Kidney epithelial cell (primary cell): ENCODE data around the gene CPN2. TPM values are rescaled to one million over a fixed set of nuclear protein-coding genes. Genes with fewer than 3 reads are reported as not detected.

ENCODE experiments used
- DNase-seq: peaks from one replicate; pipeline ENCODE4 v3.0.0-alpha.2; 2010; ENCODE audit warnings: low read depth
- H3K27me3 ChIP-seq: 2 replicates; pipeline ENCODE4 v1.6.0; 2011; ENCODE audit warnings: low read length; ENCODE audit not compliant: control insufficient read depth, insufficient read depth
- H3K36me3 ChIP-seq: 2 replicates; pipeline ENCODE4 v1.5.1; 2011; ENCODE audit warnings: low read length; ENCODE audit not compliant: control insufficient read depth, insufficient read depth
- H3K4me3 ChIP-seq: 2 replicates; pipeline ENCODE4 v1.5.1; 2011; ENCODE audit warnings: low read depth, mild to moderate bottlenecking, control low read depth, low read length
- total RNA-seq: library from RNA; depleted of rRNA; stranded (reverse); fragments of >200 nt; gene quantifications from 2 replicates; pipeline ENCODE4 v1.2.3, GENCODE V29; 2015
- TF ChIP-seq, protein P1 (sequence below): IDR thresholded peaks from 2 replicates; pipeline ENCODE4 v1.5.1; 2011; ENCODE audit warnings: mild to moderate bottlenecking, moderate library complexity, low read length, control low read depth, inconsistent platforms; ENCODE audit not compliant: insufficient read depth, poor library complexity, severe bottlenecking

CPN2 gene
- total RNA-seq, 1 donor from 2014 or later: not detected

DNA sequence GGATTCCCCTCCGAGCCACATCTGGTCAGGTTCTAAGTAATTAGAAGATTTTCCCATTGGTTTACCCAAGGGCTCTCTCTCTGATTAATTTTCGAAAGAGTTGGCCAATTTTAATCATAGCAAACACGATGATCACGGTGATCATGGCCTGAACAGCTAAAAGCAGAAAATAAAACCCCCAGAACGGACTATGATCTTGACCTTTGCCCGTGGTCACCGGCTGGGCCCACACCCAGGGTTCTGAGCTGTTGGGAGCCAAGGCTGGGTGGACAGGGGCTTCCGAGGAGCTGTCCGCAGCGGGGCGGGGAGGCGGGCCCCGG is 45.4 kb upstream of the CPN2 start:
- no peak for DNase-seq
- peaks cover 26% of the 10 kb centered on the region for H3K27me3 ChIP-seq
- no peaks in the 10 kb centered on the region for H3K36me3 ChIP-seq
- H3K4me3 ChIP-seq: no peak overlapping the region
- TF ChIP-seq, protein P1, sequence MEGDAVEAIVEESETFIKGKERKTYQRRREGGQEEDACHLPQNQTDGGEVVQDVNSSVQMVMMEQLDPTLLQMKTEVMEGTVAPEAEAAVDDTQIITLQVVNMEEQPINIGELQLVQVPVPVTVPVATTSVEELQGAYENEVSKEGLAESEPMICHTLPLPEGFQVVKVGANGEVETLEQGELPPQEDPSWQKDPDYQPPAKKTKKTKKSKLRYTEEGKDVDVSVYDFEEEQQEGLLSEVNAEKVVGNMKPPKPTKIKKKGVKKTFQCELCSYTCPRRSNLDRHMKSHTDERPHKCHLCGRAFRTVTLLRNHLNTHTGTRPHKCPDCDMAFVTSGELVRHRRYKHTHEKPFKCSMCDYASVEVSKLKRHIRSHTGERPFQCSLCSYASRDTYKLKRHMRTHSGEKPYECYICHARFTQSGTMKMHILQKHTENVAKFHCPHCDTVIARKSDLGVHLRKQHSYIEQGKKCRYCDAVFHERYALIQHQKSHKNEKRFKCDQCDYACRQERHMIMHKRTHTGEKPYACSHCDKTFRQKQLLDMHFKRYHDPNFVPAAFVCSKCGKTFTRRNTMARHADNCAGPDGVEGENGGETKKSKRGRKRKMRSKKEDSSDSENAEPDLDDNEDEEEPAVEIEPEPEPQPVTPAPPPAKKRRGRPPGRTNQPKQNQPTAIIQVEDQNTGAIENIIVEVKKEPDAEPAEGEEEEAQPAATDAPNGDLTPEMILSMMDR: no peak

DNA sequence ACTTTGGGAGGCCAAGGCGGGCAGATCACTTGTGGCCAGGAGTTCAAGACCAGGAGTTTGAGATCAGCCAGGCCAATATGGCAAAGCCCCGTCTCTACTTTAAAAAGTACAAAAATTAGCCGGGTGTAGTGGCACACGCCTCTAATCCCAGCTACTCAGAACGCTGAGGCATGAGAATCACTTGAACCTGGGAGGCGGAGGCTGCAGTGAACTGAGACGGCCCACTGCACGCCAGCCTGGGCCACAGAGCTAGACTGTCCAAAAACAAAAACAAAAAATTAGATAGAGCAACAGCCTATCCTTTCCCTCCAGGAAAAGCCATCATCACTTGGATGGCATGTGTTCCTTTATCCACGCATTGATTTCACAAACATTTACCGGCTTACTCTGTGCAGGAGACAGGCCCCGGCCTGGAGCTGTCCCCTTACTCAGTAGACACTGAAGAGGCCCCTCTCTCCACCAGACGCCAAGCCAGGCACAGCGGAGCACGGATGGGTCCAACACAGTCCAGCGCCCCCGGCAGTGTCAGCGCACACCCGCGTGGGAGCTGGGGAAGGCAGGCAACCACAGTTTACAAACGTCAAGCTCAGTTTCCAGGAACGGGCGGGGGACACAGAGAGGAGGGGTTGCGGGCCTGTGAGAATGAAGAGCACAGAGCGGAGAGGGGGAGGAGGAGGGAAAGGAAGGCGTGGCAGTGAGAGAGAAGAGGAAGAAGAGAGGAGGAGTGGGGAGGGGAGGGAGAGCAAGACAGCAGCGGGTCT is 44.8 kb upstream of the CPN2 start:
- Histone ChIP-seq H3K4me3 (no peak overlapping the region), H3K27me3 (peaks cover 26% of the 10 kb centered on the region), H3K36me3 (no peaks in the 10 kb centered on the region)
- TF ChIP-seq, protein P1: no peak
- no peak for DNase-seq

DNA sequence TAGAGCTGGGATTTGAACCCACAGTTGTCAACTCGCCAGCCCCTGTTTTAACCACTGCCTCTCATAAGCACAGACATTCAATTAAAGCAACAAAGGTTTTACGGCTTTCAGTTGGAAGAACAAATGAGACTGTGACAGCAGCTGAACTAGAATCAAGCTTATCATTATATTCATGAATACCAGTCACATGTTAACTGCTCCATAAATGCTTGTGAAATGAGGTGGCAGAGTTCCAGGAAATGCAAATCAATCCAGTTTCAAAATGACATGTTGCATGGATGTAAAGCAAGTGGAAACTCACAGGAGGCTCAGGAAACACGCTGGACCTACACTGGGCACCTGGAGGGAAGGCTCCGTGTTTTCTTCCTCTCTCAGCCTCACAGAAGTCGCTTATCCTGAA is 44.1 kb upstream of the CPN2 start:
- no peak for DNase-seq
- H3K27me3 ChIP-seq: peaks cover 26% of the 10 kb centered on the region
- no peak overlapping the region for H3K4me3 ChIP-seq
- TF ChIP-seq, protein P1: no peak
- H3K36me3 ChIP-seq: no peaks in the 10 kb centered on the region

DNA sequence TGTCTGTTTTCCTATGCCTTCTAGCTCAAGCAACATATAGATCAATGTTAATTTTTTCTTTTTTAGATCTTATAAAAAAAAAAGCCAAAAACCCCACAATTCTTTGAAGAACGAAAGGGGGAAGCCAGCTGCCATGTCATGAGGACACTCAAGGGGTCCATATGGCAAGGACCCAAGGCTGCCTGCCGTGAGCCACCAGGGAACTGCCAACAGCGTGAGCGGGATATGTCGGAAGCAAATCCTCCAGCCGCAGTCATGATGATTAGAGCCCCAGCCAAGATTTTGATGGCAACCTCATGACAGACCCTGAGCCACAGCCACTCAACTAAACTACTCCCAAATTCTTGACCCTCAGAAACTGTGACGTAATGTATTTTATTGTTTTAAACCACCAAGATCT is 41.4 kb upstream of the CPN2 start:
- TF ChIP-seq, protein P1: no peak
- no peaks in the 10 kb centered on the region for H3K36me3 ChIP-seq
- H3K4me3 ChIP-seq: no peak overlapping the region
- DNase-seq: no peak
- peaks cover 21% of the 10 kb centered on the region for H3K27me3 ChIP-seq

DNA sequence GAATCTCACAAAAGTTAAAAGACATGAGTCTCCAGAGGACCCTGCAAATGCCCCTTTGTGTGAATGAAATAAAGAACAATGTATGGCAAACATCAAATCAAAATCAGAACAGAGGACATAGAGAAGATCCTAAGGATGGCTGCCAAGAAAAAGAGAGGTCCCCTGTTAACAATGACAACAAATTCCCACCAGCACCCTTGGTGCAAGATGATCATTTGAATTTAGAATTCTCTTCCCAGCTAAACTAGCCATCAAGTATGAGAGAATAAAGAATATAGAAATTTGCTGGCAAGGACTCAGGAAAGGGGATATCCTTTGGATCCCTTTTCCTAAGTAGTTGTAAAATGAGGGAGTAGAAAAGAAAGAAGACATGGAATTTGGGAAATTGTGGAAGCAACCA is 39.7 kb upstream of the CPN2 start:
- Histone ChIP-seq H3K27me3 (peaks cover 10% of the 10 kb centered on the region), H3K4me3 (no peak overlapping the region), H3K36me3 (no peaks in the 10 kb centered on the region)
- no peak for DNase-seq
- TF ChIP-seq, protein P1: no peak

DNA sequence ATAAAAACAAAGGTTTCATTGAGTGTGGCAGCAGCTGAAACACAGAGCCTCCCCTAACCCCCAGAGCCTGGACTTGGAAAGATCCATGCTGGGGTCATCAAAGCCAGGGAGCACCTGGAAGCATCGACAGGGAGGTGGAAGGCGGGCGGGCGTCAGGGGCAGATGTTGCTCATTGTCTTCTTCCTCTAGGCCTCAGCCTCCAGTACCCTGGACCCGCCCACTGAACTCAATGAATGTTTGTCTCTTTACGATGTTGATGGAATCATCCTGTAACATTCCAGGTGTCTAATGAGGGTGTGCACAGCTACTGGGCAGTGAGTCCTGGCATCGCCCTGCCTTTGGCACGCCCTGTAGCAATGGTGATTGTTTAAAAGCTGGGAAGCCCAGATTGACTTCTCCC is 38.1 kb upstream of the CPN2 start:
- peaks cover 15% of the 10 kb centered on the region for H3K27me3 ChIP-seq
- TF ChIP-seq, protein P1: no peak
- H3K36me3 ChIP-seq: no peaks in the 10 kb centered on the region
- no peak for DNase-seq
- H3K4me3 ChIP-seq: no peak overlapping the region
